Activated T-cell treated with anti-CD3 and anti-CD28 coated beads, Interleukin-2, amount 50 U/mL, for 72 hours (primary cell): ENCODE measurements around the gene ACTR2. TPM values are rescaled to one million over a fixed set of nuclear protein-coding genes. Genes with fewer than 3 reads are reported as not detected.
"Not testable (repeated sequence)": the region's sequence is repeated elsewhere in the genome, so short reads cannot be mapped to it uniquely, and the experiment has no call there.

Experiments
- ATAC-seq, 2 donors: fragments of 150-1000 bp; cut with Tn5 transposase; replicated peaks in 1 of 2; 2 replicates each; pipeline ENCODE4 v1.10.0; 2021; ENCODE audit warnings: moderate library complexity in 2 of 2, mild to moderate bottlenecking in 1 of 2
- DNase-seq, 2 donors: peaks; one replicate each; pipeline ENCODE4 v3.0.0; 2021 to 2022; ENCODE audit warnings: mixed read lengths in 1 of 2
- H3K27ac Mint-ChIP-seq: one replicate; pipeline ENCODE4 v1.8.0; 2022; ENCODE audit warnings: mild to moderate bottlenecking, moderate library complexity, mixed read lengths
- H3K27me3 Mint-ChIP-seq: one replicate; pipeline ENCODE4 v1.8.0; 2022; ENCODE audit warnings: low read depth, mixed read lengths
- H3K36me3 Mint-ChIP-seq, 2 donors: one replicate each; pipeline ENCODE4 v1.8.0; 2022; ENCODE audit warnings: mixed read lengths in 2 of 2, mild to moderate bottlenecking in 1 of 2; ENCODE audit not compliant: insufficient read depth in 2 of 2
- H3K4me1 Mint-ChIP-seq: one replicate; pipeline ENCODE4 v1.8.0; 2022; ENCODE audit warnings: low read depth, mixed read lengths
- H3K4me3 Mint-ChIP-seq, 2 donors: one replicate each; pipeline ENCODE4 v1.8.0; 2022; ENCODE audit warnings: mild to moderate bottlenecking in 2 of 2, mixed read lengths in 2 of 2, moderate library complexity in 2 of 2
- H3K9me3 Mint-ChIP-seq, 2 donors: one replicate each; pipeline ENCODE4 v1.8.0; 2022; ENCODE audit warnings: mixed read lengths in 2 of 2
- total RNA-seq, 2 donors: library from RNA; stranded (reverse); gene quantifications; one replicate each; pipeline ENCODE4 v1.2.3, GENCODE V29; 2022

Gene ACTR2
- total RNA-seq = 100 to 1,000 TPM; 219 to 272 TPM

GRCh38 chr2:65227456-65228262 is at the start of gene ACTR2:
Gene ACTR2 (plus strand): TSS chr2:65227831. CDS start chr2:65227910, 79 bp downstream.
- H3K4me1 Mint-ChIP-seq = peaks cover 47% of the 10 kb centered on the region
- DNase-seq (peak; percentile 96), ATAC-seq (peak; percentile 93 to 95)
- peak within 1 kb of the TSS; percentile 99 for H3K27ac Mint-ChIP-seq
- H3K36me3 Mint-ChIP-seq = peaks cover 8 to 11% of the 10 kb centered on the region in 2 donors
- H3K27me3 Mint-ChIP-seq = no peaks in the 10 kb centered on the region
- H3K9me3 Mint-ChIP-seq = no peaks in the 10 kb centered on the region
- H3K4me3 Mint-ChIP-seq = peak within 1 kb of the TSS; percentile 89 to 93

GRCh38 chr2:65182570-65182969 is 45.1 kb upstream of the ACTR2 start:
- H3K27me3 Mint-ChIP-seq = peaks cover 9% of the 10 kb centered on the region
- DNase-seq (no peak), ATAC-seq (no peak)
- H3K27ac Mint-ChIP-seq = no peak overlapping the region
- H3K36me3 Mint-ChIP-seq = no peaks in the 10 kb centered on the region
- H3K9me3 Mint-ChIP-seq = no peaks in the 10 kb centered on the region
- no peak overlapping the region for H3K4me3 Mint-ChIP-seq
- H3K4me1 Mint-ChIP-seq = peaks cover 9% of the 10 kb centered on the region

GRCh38 chr2:65183406-65183805 is 44.2 kb upstream of the ACTR2 start:
- not testable (repeated sequence) for H3K4me3 Mint-ChIP-seq, DNase-seq, H3K9me3 Mint-ChIP-seq, H3K36me3 Mint-ChIP-seq, ATAC-seq, H3K27me3 Mint-ChIP-seq, H3K27ac Mint-ChIP-seq
- peaks cover 11% of the 10 kb centered on the region for H3K4me1 Mint-ChIP-seq

GRCh38 chr2:65185012-65185411 is 42.6 kb upstream of the ACTR2 start:
- no peaks in the 10 kb centered on the region for H3K9me3 Mint-ChIP-seq
- DNase-seq (no peak), ATAC-seq (no peak)
- H3K4me1 Mint-ChIP-seq = peaks cover 11% of the 10 kb centered on the region
- H3K4me3 Mint-ChIP-seq = no peak overlapping the region
- peaks cover 16% of the 10 kb centered on the region for H3K27me3 Mint-ChIP-seq
- H3K36me3 Mint-ChIP-seq = no peaks in the 10 kb centered on the region
- H3K27ac Mint-ChIP-seq = no peak overlapping the region

- Mint-ChIP-seq H3K36me3 (no peaks in the 10 kb centered on the region), H3K9me3 (no peaks in the 10 kb centered on the region), H3K4me3 (no peak overlapping the region), H3K27me3 (peaks cover 16% of the 10 kb centered on the region), H3K4me1 (peaks cover 11% of the 10 kb centered on the region), H3K27ac (no peak overlapping the region)
- no peak for ATAC-seq
- DNase-seq = no peak
These were observed 41.4 kb upstream of the ACTR2 start for GRCh38 chr2:65186093-65186868.

GRCh38 chr2:65186872-65187851 is 40.5 kb upstream of the ACTR2 start:
- Mint-ChIP-seq H3K27me3 (peaks cover 7% of the 10 kb centered on the region), H3K4me1 (peaks cover 11% of the 10 kb centered on the region), H3K27ac (no peak overlapping the region), H3K9me3 (no peaks in the 10 kb centered on the region), H3K36me3 (no peaks in the 10 kb centered on the region), H3K4me3 (no peak overlapping the region)
- DNase-seq (peak; percentile 56 to 57), ATAC-seq (peak; percentile 73 to 81)

GRCh38 chr2:65193446-65193845 is 34.2 kb upstream of the ACTR2 start:
- Mint-ChIP-seq H3K27ac (no peak overlapping the region), H3K27me3 (peaks cover 6% of the 10 kb centered on the region), H3K36me3 (no peaks in the 10 kb centered on the region), H3K9me3 (no peaks in the 10 kb centered on the region), H3K4me1 (no peaks in the 10 kb centered on the region), H3K4me3 (no peak overlapping the region)
- DNase-seq (no peak), ATAC-seq (no peak)

GRCh38 chr2:65198737-65199136 is 28.9 kb upstream of the ACTR2 start:
- Mint-ChIP-seq H3K9me3 (no peaks in the 10 kb centered on the region), H3K4me1 (no peaks in the 10 kb centered on the region), H3K27ac (no peak overlapping the region), H3K27me3 (no peaks in the 10 kb centered on the region), H3K36me3 (no peaks in the 10 kb centered on the region), H3K4me3 (no peak overlapping the region)
- DNase-seq (no peak), ATAC-seq (no peak)

GRCh38 chr2:65199166-65199565 is 28.5 kb upstream of the ACTR2 start:
- H3K4me3 Mint-ChIP-seq = no peak overlapping the region
- H3K27ac Mint-ChIP-seq = no peak overlapping the region
- H3K36me3 Mint-ChIP-seq = no peaks in the 10 kb centered on the region
- ATAC-seq (no peak), DNase-seq (no peak)
- no peaks in the 10 kb centered on the region for H3K9me3 Mint-ChIP-seq
- no peaks in the 10 kb centered on the region for H3K27me3 Mint-ChIP-seq
- no peaks in the 10 kb centered on the region for H3K4me1 Mint-ChIP-seq

GRCh38 chr2:65199891-65200290 is 27.7 kb upstream of the ACTR2 start:
- Mint-ChIP-seq H3K4me3 (no peak overlapping the region), H3K4me1 (no peaks in the 10 kb centered on the region), H3K27me3 (no peaks in the 10 kb centered on the region), H3K9me3 (no peaks in the 10 kb centered on the region), H3K27ac (no peak overlapping the region), H3K36me3 (peaks cover 0 to 2% of the 10 kb centered on the region in 2 donors)
- ATAC-seq (no peak), DNase-seq (no peak)

- no peak for ATAC-seq
- Mint-ChIP-seq H3K4me3 (no peak overlapping the region), H3K9me3 (no peaks in the 10 kb centered on the region), H3K36me3 (peaks cover 0 to 2% of the 10 kb centered on the region in 2 donors), H3K4me1 (no peaks in the 10 kb centered on the region), H3K27ac (no peak overlapping the region), H3K27me3 (no peaks in the 10 kb centered on the region)
- peak in 1 of 2 donors; percentile 9 for DNase-seq
These were observed 23.0 kb upstream of the ACTR2 start for GRCh38 chr2:65204461-65205210.

GRCh38 chr2:65212115-65212514 is 15.5 kb upstream of the ACTR2 start:
- ATAC-seq (no peak), DNase-seq (no peak)
- Mint-ChIP-seq H3K27ac (no peak overlapping the region), H3K27me3 (no peaks in the 10 kb centered on the region), H3K4me3 (no peak overlapping the region), H3K36me3 (no peaks in the 10 kb centered on the region), H3K4me1 (no peaks in the 10 kb centered on the region), H3K9me3 (no peaks in the 10 kb centered on the region)
